NCI-H446 treated with DMSO at 0.1 percent for 48 hours (cell line): ENCODE results near the gene RNF123.

Experiments used
- DNase-seq: peaks from one replicate; lab custom pipeline; 2025; lab: John Stamatoyannopoulos, UW

Gene RNF123

DNA sequence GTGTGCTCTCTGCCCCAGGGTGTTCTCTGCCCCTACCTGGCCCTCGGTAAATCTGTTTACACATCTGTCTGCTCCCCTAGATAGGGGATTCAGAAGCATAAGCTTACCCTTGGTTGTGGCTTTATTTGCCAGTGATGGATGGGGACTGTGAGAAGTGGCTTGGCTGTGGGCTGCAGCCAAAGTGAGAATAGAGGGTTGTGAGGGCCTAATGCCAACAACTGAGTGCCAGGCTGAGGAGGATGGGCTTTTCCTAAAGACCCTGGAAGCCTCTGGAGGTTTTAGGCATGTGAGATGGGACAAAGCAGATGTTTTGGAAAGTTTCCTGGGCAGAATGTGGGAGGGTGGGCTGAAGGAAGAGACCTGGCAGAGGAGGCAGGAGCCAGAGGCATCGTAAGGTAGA, 30.6 kb upstream of the RNF123 start:
- DNase-seq: no peak

DNA sequence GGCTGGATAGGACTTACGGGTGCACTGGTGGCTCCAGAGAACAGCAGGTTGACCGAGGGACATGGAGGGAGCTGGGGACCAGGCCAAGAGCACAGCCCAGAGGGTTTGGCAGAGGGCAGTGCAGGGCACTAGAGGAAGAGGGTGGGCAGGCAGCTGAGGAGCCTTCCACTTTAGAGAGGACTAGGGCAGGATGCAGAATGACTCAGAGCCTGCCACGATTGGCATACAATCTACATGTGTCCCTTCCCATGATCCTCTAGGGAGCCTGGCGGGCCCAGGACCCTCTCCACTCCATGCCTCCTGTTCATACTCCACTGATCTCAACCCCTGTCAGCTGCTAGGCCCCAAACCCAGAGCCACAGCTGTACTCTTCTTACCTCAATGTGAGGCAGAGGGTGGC, 29.6 kb upstream of the RNF123 start:
- DNase-seq: no peak

DNA sequence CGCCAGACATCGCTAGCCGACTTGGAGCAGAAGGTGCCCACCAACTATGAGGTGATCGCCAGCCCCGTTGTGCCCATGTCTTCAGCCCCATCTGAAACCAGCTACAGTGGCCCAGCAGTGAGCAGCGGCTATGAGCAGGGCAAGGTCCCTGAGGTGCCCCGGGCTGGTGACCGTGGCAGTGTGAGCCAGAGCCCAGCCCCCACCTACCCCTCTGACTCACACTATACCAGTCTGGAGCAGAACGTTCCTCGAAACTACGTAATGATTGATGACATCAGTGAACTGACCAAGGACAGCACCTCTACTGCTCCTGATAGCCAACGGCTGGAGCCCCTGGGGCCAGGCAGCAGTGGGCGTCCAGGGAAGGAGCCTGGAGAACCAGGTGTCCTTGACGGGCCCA, 28.1 kb upstream of the RNF123 start:
- no peak for DNase-seq

DNA sequence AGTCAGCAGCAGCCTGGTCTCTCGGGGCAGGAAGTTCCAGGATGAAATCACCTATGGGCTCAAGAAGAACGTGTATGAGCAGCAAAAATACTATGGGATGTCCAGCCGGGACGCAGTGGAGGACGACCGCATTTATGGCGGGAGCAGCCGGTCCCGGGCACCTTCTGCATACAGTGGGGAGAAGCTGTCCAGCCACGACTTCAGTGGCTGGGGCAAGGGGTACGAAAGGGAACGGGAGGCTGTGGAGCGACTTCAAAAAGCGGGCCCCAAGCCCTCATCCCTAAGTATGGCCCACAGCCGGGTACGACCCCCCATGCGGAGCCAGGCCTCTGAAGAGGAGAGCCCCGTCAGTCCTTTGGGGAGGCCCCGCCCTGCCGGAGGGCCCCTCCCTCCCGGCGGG, 27.3 kb upstream of the RNF123 start:
- no peak for DNase-seq

DNA sequence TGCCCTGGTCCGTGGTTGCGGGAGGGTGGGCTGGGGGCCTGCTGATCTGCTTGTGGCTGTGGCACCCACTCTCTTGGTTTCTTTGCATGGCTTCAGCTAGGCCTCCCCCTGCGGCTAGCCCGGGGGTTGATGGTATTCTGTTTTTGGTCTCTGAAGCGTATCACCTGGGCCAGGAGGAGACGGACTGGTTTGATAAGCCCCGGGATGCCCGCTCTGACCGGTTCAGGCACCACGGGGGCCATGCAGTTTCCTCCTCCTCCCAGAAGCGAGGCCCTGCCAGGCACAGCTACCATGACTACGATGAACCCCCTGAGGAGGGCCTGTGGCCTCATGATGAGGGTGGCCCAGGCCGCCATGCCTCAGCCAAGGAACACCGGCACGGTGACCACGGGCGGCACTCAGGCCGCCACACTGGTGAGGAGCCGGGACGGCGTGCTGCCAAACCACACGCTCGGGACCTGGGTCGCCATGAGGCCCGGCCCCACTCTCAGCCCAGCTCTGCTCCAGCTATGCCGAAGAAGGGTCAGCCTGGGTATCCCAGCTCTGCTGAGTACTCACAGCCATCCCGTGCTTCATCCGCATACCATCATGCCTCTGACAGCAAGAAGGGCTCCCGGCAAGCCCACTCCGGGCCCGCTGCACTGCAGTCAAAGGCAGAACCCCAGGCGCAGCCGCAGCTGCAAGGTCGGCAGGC, 26.5 kb upstream of the RNF123 start:
- DNase-seq: no peak

GRCh38 chr3:49663831-49664230, 25.5 kb upstream of the RNF123 start:
- no peak for DNase-seq

DNA sequence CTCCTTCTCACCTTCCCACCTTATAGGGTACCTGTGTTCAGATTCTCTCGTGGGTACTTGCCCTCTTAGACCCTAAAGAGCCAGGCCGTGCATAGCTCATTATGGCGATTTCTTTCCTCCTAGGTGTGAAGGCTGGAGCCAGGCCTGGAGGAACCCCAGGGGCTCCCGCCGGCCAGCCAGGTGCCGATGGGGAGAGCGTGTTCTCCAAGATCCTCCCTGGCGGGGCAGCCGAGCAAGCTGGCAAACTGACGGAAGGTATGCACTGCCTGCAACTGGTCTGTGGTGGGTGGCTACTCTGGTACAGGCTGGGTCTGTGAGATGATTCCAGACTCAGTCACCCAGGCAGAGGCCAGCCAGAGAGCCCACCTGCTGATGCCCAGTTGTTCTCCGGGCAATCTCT, 25.1 kb upstream of the RNF123 start:
- no peak for DNase-seq

GRCh38 chr3:49665822-49666519, 23.4 kb upstream of the RNF123 start:
- DNase-seq: no peak

DNA sequence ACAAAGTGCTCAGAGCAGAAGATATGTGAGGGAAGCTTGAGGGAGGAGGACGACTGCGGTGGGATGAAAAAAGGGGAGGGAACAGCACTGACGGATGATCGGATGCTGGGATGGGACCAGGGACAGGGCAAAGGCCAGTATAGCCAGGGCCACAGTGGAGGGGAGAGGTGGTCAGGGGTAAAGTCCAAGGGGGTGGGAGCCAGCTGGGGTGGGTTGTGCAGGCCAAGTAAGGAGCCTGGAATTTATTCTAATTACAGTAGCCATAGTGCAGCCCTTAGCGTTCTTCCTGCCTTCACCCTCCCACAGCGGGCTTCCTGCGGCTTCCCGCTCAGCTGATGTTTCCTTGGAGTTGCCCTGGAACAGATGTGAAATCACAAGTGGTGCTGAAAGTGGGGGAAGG, 22.8 kb upstream of the RNF123 start:
- no peak for DNase-seq

DNA sequence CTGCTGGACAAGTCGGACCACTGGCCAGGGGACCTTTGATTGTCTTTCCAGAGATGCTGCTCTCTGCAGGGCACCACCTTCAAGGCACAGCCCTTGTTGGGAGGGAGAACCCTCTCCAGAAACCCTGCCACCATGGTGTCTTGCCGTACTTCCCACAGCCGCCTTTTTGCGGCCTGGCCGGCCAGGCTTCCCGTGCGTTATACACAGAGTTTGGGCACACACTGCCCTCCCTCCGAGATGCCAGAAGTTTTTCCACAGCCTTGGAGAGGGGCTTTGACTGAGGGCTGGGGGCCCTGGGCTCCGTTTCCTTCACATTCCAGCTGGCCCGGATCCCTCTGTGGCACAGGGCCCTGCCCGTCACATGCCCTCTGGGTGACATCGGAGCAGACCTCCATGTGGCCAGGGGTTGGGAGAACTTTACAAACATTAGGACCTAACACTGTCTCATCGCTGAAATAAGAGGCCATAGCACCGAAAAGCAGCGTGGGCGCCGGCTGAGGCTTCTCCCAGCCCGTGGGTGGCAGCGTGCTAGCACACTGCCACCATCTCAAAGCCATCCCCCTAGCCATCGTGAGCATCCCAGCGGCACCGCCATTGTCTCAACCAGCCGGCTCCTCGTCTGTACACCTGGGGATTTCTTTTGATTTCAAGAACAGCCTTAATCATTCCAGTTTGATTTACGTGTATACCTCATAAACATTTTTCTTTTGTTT, 21.5 kb upstream of the RNF123 start:
- no peak for DNase-seq

- DNase-seq: no peak
Observed at GRCh38 chr3:49668414-49668797, 21.0 kb upstream of the RNF123 start.

GRCh38 chr3:49668861-49669260, 20.5 kb upstream of the RNF123 start:
- no peak for DNase-seq

GRCh38 chr3:49669352-49669751, 20.0 kb upstream of the RNF123 start:
- no peak for DNase-seq

GRCh38 chr3:49670940-49671290, 18.4 kb upstream of the RNF123 start:
- no peak for DNase-seq

- DNase-seq: no peak
Observed at GRCh38 chr3:49671291-49672288, 17.8 kb upstream of the RNF123 start.

GRCh38 chr3:49673121-49673714, 16.1 kb upstream of the RNF123 start:
- no peak for DNase-seq

GRCh38 chr3:49673715-49674496, 15.5 kb upstream of the RNF123 start, which contains the start of gene APEH:
APEH (plus strand) TSS chr3:49674351; CDS start chr3:49674402, 51 bp downstream.
- no peak for DNase-seq

DNA sequence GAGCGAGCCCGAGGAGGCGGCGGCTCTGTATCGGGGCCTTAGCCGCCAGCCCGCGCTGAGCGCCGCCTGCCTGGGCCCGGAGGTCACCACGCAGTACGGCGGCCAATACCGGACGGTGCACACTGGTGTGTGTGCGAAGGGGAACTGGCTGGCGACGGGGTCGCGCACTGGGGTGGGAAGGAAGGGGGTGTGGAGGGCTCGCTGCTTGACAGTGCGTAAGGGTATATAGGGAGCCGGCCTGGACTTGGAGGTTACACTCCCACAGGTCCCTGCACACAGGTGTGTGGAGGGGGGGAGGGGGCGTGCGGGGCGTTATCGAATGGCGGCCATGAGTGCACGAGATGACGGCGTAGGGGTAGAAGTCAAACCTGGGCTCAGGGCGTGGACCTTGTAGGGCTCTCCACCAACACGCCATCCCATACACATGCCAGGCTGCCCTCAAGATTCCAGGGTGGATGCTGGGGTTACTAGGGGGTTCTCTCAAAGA, 14.8 kb upstream of the RNF123 start:
- DNase-seq: no peak

- DNase-seq: no peak
Observed at GRCh38 chr3:49675912-49676311, 13.4 kb upstream of the RNF123 start.

- DNase-seq: no peak
Observed at GRCh38 chr3:49680493-49681231, 8.7 kb upstream of the RNF123 start.
